Esophagus squamous epithelium (tissue), 4 donors: ENCODE measurements around the gene OAT.

Experiments
- CTCF ChIP-seq, 6 experiments: fragments of 450-650 bp in 4 of 6; fragments of 200-600 bp in 2 of 6; sonication (generic) in 2 of 6; IDR thresholded peaks; one replicate each; pipeline ENCODE4 v1.5.1; 2016 to 2019; ENCODE audit warnings: antibody characterized with exemption in 6 of 6, mild to moderate bottlenecking in 4 of 6, moderate library complexity in 4 of 6
- POLR2A ChIP-seq, 4 donors: fragments of 450-650 bp; IDR thresholded peaks; one replicate each; pipeline ENCODE4 v1.6.1; 2017; ENCODE audit warnings: antibody characterized with exemption in 4 of 4, mild to moderate bottlenecking in 4 of 4, moderate library complexity in 3 of 4

DNA sequence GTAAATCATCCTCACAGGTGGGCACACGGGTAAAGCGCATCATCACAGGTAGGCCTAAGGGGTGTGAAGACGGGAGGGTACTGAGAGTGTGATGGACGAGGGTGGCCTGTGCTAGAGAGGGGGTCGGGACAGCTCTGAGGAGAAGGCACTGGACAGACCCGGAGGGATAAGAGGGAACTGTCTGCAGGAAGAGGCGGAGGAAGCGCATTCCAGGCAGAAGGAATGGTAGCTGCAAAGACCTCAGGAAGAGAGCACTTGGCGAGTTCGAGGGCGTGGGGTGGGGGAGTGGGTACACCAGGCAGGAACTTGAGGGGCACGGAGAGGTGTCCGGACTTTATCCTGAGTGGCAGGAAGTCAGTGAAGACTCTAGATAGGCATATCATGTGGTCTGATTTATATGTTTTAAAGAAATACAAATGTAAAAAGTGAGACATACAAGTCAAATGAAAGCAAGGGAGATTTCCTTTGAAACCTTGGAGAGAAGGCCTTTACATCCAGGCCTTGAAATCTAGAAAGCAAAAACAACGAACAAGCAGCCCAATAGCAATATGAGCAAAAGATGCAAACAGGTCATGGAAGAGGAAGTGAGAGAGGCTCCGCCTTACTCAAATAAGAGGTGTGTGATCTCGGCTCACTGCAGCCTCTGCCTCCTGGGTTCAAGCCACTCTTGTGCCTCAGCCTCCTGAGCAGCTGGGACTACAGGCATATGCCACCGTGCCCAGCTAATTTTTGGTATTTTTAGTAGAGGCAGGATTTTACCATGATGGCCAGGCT is 46.5 kb upstream of the OAT start:
- no peak for TF ChIP-seq POLR2A (IDR thresholded peaks at IDR 0.05)
- TF ChIP-seq CTCF (IDR thresholded peaks at IDR 0.05), result no peak
